Measurements from ENCODE around the gene C1orf226. TPM values are rescaled to one million over a fixed set of nuclear protein-coding genes. Genes with fewer than 3 reads are reported as not detected.

C1orf226 gene
- total and polyA plus RNA-seq, 9 of the 15 experiments (the other 6 are each of a cell fraction or from before 2014, with no cell fraction given), result 0.10 to 1.4 (median 0.47) TPM

DNA sequence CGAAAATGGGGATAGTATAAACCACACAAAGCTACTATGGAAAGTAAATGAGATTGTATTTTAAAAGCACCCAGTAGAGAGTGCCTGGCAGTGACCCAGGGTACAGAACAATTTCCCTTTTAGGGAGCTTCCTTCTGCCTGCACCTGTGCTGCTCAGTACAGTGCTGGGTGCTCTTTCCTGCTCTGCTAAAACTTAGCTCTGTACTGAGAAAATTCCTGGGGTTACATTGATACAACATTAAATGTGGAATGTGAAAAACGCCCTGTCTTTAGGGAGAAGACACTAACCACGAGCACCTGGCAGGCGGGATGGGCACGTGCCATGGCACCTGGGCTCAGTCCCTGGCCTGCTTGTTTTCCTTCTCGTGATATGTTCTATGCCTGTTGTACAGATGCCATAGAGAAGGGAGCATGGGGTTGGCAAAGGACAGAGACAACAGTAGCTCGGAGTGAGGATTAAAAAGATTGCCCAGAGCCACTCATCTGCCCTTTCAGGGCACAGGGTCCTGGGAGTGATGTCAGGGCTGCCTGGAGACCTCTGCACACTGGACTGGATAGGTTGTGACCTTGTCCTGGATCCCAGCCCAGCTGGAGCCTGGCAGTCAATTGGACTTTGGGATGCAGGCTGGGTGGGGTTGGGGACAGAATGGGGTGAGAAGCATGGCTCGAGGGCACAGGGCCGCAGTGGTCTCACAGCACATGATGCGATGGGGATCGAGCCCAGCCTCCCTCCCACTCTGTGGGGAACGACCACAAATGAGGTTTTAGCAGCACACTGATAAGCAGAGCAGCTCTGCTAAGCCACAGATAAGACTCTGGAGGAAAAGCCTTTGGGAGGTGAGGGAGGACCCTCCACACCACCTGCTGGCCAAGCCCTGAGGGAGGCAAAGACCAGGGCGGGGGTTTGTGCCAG lies 9.1 kb upstream of the C1orf226 start (continued):
- TF ChIP-seq, protein P1, sequence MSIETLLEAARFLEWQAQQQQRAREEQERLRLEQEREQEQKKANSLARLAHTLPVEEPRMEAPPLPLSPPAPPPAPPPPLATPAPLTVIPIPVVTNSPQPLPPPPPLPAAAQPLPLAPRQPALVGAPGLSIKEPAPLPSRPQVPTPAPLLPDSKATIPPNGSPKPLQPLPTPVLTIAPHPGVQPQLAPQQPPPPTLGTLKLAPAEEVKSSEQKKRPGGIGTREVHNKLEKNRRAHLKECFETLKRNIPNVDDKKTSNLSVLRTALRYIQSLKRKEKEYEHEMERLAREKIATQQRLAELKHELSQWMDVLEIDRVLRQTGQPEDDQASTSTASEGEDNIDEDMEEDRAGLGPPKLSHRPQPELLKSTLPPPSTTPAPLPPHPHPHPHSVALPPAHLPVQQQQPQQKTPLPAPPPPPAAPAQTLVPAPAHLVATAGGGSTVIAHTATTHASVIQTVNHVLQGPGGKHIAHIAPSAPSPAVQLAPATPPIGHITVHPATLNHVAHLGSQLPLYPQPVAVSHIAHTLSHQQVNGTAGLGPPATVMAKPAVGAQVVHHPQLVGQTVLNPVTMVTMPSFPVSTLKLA (conservative IDR thresholded peaks at IDR 0.05), result peak in 1 of 2 experiments; percentile 28; a peak in 1 of 4 replicates
- TF ChIP-seq PRPF4 (IDR thresholded peaks at IDR 0.05; ENCODE audit: insufficient read depth, low read depth, low read length, poor library complexity, severe bottlenecking) (no peak), ZFP1 (CRISPR knock-in tag; IDR thresholded peaks at IDR 0.05) (no peak), SUPT5H (IDR thresholded peaks at IDR 0.05) (no peak), ZNF184 (CRISPR knock-in tag; IDR thresholded peaks at IDR 0.05) (no peak), KLF16 (IDR thresholded peaks at IDR 0.05) (peak; percentile 99), CXXC5 (CRISPR knock-in tag; IDR thresholded peaks at IDR 0.05) (peak; percentile 60), PTTG1 (tag; IDR thresholded peaks at IDR 0.05; ENCODE audit: low read depth) (no peak), TAL1 (IDR thresholded peaks at IDR 0.05) (peak; percentile 97), C11orf30 (IDR thresholded peaks at IDR 0.05; ENCODE audit: low read depth) (no peak), FOXA3 (CRISPR knock-in tag; conservative IDR thresholded peaks at IDR 0.05 in 1 of 2, IDR thresholded peaks at IDR 0.05 in 1 of 2) (0 out of 4 replicates have a peak, but pooled peaks of 1 of the 2 experiments have one; percentile 20), HDGF (IDR thresholded peaks at IDR 0.05) (no peak)
- TF ChIP-seq, protein P2, sequence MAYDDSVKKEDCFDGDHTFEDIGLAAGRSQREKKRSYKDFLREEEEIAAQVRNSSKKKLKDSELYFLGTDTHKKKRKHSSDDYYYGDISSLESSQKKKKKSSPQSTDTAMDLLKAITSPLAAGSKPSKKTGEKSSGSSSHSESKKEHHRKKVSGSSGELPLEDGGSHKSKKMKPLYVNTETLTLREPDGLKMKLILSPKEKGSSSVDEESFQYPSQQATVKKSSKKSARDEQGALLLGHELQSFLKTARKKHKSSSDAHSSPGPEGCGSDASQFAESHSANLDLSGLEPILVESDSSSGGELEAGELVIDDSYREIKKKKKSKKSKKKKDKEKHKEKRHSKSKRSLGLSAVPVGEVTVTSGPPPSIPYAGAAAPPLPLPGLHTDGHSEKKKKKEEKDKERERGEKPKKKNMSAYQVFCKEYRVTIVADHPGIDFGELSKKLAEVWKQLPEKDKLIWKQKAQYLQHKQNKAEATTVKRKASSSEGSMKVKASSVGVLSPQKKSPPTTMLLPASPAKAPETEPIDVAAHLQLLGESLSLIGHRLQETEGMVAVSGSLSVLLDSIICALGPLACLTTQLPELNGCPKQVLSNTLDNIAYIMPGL (CRISPR knock-in tag; IDR thresholded peaks at IDR 0.05), result 0 out of 2 replicates have a peak, but pooled peaks have one; percentile 31
- TF ChIP-seq, protein P3, sequence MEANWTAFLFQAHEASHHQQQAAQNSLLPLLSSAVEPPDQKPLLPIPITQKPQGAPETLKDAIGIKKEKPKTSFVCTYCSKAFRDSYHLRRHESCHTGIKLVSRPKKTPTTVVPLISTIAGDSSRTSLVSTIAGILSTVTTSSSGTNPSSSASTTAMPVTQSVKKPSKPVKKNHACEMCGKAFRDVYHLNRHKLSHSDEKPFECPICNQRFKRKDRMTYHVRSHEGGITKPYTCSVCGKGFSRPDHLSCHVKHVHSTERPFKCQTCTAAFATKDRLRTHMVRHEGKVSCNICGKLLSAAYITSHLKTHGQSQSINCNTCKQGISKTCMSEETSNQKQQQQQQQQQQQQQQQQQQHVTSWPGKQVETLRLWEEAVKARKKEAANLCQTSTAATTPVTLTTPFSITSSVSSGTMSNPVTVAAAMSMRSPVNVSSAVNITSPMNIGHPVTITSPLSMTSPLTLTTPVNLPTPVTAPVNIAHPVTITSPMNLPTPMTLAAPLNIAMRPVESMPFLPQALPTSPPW (CRISPR knock-in tag; IDR thresholded peaks at IDR 0.05), result peak; percentile 91
- TF ChIP-seq, protein P4, sequence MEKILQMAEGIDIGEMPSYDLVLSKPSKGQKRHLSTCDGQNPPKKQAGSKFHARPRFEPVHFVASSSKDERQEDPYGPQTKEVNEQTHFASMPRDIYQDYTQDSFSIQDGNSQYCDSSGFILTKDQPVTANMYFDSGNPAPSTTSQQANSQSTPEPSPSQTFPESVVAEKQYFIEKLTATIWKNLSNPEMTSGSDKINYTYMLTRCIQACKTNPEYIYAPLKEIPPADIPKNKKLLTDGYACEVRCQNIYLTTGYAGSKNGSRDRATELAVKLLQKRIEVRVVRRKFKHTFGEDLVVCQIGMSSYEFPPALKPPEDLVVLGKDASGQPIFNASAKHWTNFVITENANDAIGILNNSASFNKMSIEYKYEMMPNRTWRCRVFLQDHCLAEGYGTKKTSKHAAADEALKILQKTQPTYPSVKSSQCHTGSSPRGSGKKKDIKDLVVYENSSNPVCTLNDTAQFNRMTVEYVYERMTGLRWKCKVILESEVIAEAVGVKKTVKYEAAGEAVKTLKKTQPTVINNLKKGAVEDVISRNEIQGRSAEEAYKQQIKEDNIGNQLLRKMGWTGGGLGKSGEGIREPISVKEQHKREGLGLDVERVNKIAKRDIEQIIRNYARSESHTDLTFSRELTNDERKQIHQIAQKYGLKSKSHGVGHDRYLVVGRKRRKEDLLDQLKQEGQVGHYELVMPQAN (IDR thresholded peaks at IDR 0.05; ENCODE audit: borderline replicate concordance), result no peak
